ENCODE results near the gene GTF3C4. TPM values are rescaled to one million over a fixed set of nuclear protein-coding genes. Genes with fewer than 3 reads are reported as not detected.

The GTF3C4 gene
- total RNA-seq, result 9.5 TPM
- long read RNA-seq, partial matches to known transcripts, result 1 of 1 reads
- long read RNA-seq, other reads (novel, unspliced or antisense), result 0 of 1 reads

GRCh38 chr9:132670457-132671391 is at the start of gene GTF3C4:
TSS of gene GTF3C4 (plus strand) at chr9:132670464. CDS start at chr9:132670599, 135 bp downstream.
- DNase-seq (ENCODE audit: low spot score), result no peak

- DNase-seq (ENCODE audit: low spot score), result no peak
Observed at GRCh38 chr9:132622159-132622558, 48.1 kb upstream of the GTF3C4 start.

GRCh38 chr9:132626285-132626684 is 44.0 kb upstream of the GTF3C4 start:
- DNase-seq (ENCODE audit: low spot score), result no peak

- no peak for DNase-seq (ENCODE audit: low spot score)
Observed at GRCh38 chr9:132627106-132627505, 43.2 kb upstream of the GTF3C4 start.

- DNase-seq (ENCODE audit: low spot score), result no peak
Observed at GRCh38 chr9:132627594-132627993, 42.7 kb upstream of the GTF3C4 start.

DNA sequence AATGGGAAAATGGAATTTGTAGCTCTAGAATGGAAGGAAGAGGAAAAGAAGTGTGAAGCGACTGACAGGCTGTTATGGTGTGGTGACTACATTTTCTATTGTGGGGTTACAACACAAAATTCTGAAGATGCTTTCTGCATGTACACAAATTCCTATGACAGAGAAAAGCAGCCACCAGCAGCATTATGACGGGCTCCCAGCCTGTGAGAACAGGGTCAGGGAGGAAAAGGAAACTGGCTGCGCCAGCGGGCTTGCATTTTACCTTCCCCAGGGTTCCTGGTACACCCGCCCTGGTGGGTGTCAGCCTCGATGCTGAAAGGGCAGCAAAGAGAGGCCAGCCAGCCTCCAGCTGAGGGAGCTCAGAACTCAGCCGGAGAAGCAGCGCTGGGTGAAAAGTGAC is 41.5 kb upstream of the GTF3C4 start:
- no peak for DNase-seq (ENCODE audit: low spot score)

- no peak for DNase-seq (ENCODE audit: low spot score)
Observed at GRCh38 chr9:132630116-132630515, 40.1 kb upstream of the GTF3C4 start.

- DNase-seq (ENCODE audit: low spot score), result no peak
Observed at GRCh38 chr9:132630811-132631210, 39.5 kb upstream of the GTF3C4 start.

- DNase-seq (ENCODE audit: low spot score), result no peak
Observed at GRCh38 chr9:132631280-132631679, 39.0 kb upstream of the GTF3C4 start.

DNA sequence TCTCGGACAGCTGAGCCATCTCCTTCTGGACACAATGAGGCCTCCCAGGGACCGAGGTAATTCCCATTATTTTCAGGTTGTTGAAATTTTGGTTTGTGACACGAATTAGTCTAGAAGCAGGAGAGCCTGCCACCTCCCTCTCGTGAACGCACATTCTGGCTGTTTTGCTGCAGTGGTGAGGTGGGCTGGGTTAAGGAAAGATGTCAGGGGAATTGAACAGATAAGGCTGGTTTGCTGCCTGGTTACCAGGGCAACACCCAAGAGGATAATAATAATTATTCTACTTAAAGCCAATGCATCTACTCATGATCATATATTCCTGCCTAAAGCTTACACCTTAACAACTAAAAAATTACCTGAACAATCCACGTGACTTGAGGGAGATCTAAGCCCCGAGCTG is 38.6 kb upstream of the GTF3C4 start:
- no peak for DNase-seq (ENCODE audit: low spot score)

- DNase-seq (ENCODE audit: low spot score), result no peak
Observed at GRCh38 chr9:132632413-132633129, 37.7 kb upstream of the GTF3C4 start.

DNA sequence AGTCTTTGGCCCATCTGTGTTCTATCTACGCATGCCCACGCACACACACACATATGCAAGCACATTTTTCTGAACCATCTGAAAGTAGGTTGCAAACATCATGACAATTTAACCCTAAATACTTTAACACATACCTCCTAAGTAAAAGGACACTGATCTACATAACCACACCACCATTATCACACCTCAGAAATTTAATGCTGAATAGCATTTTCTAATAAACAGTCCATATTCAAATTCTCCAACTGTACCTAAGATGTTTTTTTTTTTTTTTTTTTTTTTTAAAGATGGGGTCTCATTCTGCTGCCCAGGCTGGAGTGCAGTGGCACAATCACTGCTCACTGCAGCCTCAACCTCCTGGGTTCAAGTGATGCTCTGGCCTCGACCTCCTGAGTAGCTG is 35.9 kb upstream of the GTF3C4 start:
- DNase-seq (ENCODE audit: low spot score), result no peak

- DNase-seq (ENCODE audit: low spot score), result no peak
Observed at GRCh38 chr9:132637351-132637750, 32.9 kb upstream of the GTF3C4 start.

DNA sequence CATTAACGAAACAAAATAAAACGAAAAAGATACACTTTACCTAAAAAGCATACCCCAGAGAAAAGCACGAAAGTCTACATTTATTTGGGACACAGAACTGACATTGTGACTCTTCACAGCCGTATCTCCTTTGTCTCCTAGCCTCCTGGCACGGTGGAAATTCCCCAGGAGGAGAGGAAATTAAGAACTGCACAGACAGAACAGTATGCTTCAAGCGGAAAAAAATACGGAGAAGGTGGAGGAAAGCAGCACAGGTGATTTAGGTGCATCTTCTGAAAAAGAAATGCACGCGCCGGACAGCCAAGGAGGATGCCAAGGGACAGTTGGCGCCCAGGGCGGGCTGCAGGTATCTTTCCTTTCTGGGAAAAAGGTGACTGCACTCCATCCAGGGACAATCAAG is 32.5 kb upstream of the GTF3C4 start:
- DNase-seq (ENCODE audit: low spot score), result no peak

DNA sequence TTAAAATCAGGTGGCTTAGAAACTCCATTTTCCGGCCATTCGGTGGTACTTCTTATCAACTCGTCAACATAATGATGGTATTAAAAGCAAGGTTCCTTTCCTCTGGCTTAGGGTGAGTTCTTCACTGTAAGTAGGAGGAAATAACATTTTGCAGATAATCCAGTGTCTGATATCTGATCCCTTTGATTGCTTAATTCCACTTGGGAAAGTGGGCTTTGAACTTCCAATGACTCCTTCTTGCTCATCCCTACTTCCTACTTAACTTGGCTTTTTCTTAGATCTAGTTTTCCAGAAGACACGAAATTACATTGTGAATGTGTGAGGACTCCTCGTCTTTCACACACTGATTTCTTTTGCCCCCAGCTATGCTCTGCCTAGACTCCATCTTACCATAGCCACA is 32.0 kb upstream of the GTF3C4 start:
- DNase-seq (ENCODE audit: low spot score), result no peak

DNA sequence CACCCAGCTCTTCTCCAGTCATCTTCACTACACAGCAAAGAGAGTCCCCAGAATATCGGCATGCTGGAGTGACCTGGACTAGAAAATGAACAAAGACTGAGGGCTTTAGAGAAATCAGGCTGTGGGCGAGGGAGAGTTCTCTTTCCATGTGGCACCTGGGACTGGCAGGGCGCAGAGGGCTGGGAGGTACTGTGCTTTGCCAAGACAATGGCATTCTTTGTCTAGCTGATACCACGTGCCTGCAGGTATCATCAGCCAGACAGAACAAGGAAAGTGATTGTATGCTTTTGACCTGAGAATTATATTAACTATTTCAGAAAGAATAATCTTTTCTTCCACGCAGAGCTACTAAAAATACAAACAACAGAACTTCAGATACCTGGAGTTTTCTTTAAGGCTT is 30.9 kb upstream of the GTF3C4 start:
- DNase-seq (ENCODE audit: low spot score), result no peak

DNA sequence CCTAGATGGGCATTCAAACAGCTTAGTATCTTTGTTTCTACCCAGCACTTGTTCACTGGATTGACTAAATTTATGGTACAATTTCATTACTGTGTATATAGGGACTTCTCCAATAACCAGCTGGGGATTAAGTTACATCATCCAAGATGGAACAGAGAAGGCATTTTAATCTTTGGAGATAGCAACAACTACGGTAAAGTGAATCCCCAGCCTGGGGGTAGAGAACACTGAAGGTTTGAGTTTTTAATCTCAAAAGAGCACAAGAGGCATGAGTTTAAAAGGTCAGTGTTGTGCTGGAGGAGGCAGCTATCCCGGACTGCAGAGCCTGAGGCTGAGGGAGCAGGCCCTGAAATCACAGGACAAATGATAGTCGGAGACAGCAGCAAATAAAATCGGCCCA is 29.0 kb upstream of the GTF3C4 start:
- no peak for DNase-seq (ENCODE audit: low spot score)

DNA sequence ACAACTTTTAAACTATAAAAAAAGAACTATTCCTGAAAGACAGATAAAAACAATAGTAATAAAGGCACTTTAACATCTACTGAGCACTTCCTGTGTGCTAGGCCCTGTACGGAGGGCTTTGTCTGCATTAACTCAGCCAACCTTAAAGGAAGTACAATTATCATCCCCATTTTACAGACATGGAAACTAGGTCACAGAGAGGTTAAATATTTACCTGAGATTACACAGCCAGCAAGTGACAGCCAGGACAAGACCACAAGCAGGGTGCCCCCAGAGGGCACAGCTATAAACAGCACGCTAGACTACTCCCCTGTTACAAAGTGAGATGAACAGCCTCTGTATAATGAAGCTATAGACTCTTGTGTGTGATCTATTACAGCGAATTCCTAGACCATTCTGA is 26.0 kb upstream of the GTF3C4 start:
- no peak for DNase-seq (ENCODE audit: low spot score)

DNA sequence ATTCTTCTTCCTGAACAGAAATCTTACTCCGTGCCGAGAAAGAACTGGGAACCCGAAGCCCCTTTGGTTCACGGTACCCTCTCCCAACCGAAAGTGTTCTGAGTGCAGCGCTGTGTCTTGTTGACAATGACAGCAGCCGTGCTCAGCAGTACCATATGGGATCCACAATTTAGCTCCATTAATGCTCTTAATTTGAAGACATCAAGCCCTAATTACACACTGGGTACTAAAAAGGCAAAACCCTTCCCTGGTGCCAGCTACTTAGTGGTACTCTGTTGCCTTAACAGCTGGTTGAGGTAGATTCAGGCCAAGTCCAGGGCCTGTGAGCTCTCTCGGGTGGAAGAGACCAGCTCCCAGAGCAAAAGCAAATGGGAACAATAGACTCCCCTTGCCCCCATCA is 25.0 kb upstream of the GTF3C4 start:
- DNase-seq (ENCODE audit: low spot score), result no peak

DNA sequence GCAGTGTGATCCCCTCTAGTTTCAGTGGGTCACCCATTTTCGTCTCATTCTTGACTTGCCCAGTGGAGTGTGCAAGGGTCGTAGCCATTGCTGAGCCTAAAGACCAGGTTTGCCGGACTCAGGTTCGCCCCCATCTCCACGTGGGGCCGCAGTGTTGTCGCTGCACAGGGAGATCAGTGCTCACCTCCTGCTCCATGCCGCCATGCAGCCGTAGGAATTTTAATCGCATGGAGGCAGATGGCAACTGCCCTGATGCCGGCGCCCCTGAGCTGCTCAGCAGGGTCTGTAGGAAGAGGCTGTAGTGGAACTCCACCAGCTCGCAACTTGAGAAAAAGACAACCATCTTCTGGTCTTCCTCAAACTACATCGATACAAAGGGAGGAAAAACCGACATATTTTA is 24.6 kb upstream of the GTF3C4 start:
- no peak for DNase-seq (ENCODE audit: low spot score)

DNA sequence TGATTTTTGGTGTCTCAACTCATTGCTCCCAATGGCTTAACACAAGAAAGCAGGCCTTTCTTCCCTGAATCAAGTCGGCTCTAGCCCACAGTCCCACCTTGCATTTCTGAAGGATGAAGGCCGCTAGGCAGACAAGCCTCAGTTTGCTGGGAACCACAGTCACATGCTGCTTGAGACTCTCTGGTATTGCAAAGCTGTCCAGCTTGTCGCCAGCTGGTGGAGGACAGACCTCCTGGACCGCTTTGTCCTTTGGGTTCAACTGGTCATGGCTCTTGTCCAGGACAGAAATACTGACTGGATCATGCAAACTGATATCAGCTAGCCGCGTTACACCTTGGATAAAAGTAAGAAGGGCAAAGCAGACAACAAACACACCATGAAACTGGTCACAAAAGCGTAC is 23.5 kb upstream of the GTF3C4 start:
- DNase-seq (ENCODE audit: low spot score), result no peak

DNA sequence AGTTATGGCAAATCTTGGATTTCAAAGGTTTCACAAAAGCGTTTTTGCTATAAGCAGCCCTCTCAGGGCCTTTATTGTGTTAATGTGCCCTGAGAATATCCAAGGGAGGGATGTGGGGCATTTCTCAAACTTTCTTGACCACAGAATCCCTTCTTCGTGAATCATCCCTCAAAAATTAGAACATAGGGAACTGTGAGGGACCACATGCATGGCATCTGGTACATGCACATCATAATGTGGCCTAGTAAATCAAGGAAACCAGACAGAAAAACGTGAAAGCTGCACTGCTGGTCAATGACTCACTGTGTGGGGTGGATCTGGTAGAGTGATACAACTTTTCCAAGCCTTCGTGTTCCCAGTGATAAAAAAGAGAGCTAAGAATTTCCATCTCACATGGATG is 22.9 kb upstream of the GTF3C4 start:
- DNase-seq (ENCODE audit: low spot score), result no peak
